GM19328 (cell line): ENCODE measurements around the gene TIGD2.

ENCODE experiments used
- ATAC-seq: cut with Tn5 transposase; IDR thresholded peaks from one replicate; pipeline ENCODE4 v1.9.1; 2021; ENCODE audit warnings: mild to moderate bottlenecking, moderate library complexity; ENCODE audit not compliant: unreplicated experiment

Gene TIGD2

DNA sequence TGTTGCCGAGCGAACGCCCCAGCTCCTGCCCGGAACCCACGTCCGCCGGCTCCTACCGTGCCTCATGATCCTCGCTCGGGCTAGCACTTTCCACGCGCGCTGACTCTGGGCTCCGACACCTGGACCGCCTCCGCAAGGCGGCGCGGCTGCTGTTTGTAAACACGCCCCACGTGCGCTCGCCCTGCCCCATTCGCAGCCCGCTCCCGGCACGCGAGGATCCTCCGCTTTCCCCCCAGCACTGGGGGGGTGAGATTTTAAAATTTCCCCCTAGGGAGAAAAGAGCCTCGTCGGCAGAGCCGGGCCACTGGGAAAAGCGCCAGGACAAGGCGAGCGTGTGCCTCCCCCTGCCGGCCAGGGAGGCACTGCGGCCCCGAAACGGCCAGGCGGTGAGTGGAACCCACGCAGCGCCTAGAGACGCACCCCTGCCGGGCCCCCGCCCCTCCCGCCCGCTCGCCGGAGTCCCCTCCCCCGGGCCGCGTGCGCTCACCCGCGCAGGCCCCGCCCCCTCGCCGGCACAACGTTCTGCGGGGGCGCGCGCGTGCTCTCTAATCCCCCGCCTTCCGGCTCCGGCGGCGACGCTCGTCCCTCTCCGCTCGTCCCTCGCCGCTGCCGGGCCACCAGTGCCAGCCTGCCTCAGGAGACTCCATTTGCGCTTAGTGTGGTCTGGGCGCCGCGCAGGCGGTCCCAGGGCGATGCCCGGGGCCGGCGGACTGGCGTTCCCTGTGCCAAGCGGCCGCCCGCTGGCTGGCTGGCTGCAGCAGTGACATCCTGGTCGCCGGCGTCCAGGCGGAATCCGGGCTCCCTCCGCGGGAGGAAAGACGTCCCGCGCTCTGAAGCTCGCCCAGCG is at the start of gene TIGD2:
Gene TIGD2, plus strand, starts transcription at position 548 of the 847 bp plus-strand sequence. CDS start 1,442 bp downstream, outside the sequence.
- peak; percentile 91 for ATAC-seq

DNA sequence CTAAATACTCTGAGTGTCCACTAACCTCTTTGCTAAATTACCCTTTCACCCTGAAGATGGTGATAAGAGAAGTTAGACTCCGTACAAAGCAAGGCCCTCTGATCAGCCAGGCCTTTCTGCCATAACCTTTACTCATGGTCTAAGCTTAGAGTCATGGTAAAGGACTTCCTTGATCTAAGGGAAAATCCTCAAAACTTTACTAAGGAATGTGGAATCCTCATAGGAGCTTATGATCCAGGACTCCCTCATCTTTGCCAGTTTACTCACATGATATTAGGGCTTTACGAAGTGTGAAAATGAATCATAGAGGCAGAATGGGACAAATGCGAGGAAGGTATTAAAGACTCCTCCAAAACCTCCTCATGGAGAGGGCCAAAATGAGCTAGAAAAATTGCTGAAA is 46.5 kb upstream of the TIGD2 start:
- ATAC-seq, result no peak

DNA sequence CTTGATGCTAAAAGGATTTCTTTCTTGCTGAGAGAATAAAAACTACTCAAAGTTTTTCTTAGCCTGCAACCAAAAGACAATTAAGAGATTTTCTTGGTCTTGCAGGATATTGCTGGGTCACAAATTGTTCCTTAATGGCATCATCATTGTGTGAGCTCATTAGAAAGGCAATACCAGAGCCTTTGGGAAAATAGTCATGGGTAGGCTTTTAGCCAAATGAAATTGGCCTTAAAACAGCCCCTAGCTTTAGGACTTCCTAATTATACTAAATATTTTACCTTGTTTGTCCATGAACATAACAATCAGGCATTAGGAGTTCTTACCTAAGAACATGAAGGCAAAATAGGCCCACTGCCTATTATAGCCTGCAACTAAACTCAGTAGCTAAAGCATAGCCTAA is 43.9 kb upstream of the TIGD2 start:
- ATAC-seq, result no peak

DNA sequence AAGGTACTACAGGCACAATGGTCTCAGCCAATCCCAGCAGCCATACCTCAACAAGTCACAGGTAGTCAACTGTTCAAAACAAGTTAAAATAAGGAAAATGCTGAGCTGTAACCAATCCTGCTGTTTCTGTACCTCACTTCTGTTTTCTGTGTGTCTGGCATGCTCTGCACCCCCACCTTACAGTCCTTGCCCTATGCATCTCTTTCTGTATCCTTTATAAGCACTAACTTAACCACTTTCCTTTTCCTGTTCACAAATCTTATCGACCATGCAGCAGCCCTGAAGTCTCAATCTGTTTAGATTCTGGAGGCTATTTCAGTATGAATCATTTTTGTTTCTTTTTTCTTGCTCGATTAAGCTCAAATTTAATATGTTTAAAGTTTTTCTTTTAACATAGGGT is 41.9 kb upstream of the TIGD2 start:
- no peak for ATAC-seq

DNA sequence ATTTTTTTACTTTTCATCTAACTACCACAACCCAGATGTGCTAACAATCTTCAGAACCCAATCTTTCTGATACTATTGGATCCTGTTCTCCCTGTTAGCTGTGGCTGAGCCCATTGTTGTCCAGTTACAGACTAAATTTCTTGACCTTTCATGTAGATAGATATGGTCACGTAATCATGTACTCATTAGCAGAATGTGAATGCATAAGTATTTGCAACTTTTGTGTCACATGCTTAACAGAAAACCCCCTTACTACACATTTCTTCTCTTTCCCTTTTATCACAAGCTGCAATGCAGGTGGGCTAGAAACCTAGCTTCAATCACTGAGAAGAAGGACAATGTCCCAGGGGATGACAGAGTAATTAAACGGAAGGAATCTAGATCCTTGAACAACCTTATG is 41.3 kb upstream of the TIGD2 start:
- ATAC-seq, result no peak

DNA sequence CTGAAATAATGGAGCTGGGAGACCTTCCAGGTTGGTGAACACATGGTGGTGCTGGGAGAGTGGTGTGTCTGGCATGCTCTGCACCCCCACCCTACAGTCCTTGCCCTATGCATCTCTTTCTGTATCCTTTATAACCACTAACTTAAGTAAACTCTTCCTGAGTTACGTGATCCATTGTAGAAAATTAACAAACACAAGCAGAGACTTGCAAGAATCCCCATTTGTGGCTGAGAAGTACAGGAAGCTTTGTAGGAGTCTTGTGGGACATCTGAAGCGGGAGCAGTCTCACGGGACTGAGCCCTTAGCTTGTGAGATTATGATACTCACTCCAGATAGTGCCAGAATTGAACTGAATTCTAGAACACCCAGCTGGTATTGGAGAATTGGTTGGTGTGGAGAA is 40.0 kb upstream of the TIGD2 start:
- ATAC-seq, result no peak

DNA sequence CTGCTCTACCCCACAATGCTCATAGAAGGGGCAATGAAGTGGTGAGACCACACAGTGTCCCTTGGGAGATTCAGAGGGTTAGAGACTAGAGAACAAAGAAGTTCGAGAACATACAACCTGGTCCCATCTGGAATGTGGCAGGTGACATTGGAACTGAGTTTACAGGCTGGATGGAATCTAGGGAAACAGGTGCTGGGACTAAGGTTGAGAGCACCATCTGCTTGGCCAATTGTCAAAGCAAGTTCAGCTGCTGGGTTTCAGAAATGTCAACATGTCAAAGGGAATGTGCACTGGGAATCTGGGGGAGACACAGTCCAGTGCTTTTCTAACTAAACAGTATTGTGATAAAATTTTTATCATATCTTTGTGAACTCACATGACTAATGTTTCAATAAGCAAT is 38.4 kb upstream of the TIGD2 start:
- no peak for ATAC-seq

DNA sequence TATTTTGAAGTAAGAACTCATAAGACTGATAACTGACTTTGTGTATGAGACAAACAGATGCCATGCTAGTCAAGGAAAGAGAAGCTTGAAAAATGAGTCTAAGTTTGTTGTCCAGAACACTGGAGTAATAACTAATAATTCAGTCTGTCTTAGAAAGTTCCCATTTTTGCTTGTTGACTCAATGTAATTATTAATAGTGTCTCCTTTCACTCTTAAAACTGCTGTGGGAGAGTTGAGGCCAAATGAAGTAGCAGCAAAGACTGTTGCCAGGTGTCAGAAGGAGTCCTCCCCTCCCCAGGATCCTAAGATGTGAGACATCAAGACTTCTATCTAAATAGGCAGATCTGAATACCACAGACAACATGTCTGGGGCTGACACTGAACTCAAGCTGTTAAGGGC is 33.6 kb upstream of the TIGD2 start:
- ATAC-seq, result no peak

DNA sequence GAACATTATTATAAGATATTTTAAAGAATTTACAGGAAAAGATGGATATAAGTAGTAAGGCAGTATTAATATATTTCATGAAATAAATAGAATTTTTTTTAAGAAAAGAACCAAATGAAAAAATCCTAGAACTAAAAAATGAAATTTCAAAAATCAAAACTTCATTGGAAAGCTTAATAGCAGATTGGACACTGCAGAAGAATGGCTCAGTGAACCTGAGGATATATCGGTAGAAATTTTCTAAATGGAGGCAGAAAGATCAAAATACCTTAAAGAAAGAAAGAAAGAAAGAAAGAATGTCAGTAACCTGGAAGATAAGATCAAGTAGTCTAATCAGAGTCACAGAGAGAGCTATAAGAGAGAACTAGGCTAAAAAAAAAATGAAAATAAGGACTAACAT is 33.0 kb upstream of the TIGD2 start:
- no peak for ATAC-seq

DNA sequence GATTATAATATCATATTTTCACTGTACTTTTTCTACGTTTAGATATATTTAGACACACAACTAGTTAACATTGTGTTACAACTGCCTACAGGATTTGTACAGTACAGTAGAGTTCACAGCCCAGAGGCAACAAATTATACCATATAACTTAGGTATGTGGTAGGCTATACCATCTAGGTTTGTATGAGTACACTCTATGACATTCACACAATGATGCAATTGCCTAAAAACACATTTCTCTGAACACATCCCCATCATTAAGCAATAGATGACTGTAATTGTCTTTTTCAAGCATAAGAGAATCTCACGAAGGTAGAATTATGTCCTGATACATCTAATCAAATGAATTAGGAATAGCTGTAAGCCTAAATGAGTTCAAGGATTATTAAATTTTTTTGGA is 12.3 kb upstream of the TIGD2 start:
- ATAC-seq, result no peak

DNA sequence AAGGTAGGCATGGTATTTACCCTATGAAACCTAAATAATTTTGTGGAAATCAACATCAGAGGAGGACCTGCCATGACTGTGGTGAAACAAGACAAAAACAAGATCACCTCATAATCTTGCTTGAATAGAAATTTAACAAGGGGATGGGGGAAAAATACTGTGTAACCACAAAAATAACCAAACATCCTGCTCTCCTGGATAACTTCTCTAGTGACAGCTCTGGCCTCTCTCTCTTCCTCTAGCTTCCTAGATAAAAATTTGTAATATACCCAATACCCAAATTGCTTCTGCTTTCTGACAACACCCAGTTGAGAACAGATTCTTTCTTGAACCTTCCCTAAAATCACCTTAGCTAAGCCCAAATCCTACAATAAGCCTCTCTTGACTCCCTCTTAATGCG is 11.9 kb upstream of the TIGD2 start:
- no peak for ATAC-seq

DNA sequence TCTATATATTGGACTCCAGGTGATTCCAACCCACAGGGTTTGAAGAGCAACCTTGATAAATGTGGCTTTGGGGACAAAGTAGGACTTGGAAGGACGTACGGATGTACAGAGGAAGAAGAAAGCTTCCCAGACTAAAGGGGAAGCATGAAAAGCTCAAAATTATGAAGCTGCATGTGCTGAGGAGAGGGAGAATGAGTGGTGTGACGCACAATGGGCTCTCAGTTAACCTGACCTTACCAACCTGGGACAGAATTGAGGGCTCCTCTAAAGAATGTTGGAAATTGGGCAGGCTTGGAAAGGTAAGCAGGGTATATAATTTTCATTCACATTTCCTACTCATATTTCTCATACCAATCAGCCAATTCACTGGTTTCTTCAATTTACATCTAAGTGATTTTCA is 10.5 kb upstream of the TIGD2 start:
- no peak for ATAC-seq

DNA sequence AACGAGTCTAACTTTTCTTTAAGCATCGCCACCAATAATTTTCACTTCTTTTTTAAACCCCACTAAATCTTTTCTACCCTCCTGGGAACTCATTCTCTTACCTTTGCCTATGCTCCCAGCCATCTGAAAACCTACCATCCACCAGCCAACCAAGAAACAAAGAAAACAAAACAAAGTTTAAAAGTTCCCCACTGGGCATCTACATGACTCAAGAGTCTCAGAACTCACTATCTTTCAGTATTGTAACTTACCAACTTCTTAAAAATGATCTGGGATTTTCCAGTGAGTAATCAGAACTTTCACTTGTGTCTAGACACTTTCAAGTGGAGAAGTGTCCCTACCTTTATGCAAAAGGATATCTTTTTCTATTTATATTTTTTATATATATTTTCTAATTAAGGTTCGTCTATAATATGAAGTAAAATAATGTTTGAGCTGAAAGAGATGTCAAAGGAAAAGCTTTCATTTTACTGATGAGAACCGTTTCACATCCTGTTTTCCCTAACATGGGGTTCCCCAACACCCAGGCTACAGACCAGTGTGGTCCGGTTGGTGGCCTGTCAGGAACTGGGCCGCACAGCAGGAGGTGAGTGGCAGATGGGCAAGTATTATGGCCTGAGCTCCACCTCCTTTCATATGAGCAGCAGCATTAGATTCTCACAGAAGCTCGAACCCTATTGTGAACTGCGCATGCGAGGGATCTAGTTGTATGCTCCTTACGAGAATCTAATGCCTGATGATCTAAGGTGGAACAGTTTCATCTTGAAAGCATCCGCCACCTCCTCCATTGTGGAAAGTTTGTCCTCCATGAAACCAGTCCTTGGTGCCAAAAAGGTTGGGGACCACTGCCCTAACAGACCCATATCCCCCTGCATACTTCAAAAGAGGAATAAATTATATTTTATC is 9.8 kb upstream of the TIGD2 start:
- peak; percentile 93 for ATAC-seq

DNA sequence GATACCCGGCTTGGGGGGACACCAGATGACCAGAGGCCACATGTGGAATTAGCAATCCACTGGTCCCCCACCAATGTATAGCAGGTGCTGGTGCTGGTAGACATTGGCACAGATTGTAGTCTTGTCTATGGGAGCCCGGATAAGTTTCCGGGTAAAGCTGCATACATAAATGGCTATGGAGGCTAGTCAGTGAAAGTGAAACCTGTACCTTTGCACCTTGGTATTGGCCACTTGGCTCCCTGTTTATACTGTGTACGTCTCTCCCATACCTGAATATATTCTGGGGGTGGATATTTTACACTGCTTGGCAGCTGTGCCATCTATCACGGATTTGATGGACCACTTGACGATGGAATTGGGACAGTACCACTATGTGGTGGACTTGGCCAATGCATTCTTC is 5.6 kb upstream of the TIGD2 start:
- no peak for ATAC-seq

DNA sequence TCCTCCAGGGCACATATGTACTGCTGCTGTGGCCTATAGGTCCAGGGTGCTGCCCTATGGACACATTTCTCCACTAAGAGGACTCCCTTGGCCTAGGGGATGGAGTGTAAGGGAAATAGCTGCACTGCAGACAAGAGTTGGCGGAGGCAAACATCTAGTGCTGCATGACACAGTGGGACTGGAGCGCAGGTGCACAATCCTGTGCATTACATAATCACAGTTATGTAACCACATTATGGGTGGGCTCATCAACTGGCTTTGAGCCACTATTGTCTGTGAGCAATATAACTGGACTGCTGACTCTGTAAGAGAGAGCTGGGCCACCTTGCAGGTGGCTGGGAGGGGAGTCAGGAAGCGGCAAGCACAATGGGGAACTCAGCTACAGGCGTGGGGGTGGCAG is 3.2 kb upstream of the TIGD2 start:
- ATAC-seq, result no peak

DNA sequence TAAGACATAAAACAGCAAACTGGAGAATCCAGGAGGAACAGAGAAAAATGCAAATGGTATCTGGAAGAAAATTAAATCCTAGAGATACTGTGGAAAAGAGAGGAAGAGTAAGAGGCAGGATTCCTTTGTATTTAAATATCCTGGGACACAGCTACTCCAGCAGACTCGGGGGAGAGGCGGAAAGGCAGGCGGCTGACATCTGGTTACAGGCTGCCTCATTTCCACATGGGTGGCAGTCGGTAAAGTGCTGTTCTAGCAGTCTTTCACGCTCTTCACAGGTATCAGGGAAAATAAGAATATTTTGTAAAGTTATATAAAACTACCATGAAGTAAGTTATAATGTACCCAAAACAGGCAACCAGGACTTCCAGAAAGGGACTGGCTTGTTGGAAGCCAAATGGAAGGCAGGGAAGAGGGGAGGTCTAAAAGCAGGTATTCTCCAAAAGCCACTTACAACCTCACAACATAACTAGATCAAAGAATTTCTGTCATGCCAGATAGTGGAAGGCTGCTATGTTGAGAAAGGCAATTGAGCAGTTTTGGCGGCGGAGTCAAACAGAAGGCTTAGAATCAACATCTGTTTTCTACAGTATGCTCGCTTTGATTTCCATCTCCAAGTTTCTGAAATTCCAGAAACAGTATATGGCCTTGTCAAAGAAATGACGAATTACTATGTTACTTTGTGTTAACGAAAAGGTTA is 1.3 kb upstream of the TIGD2 start:
- no peak for ATAC-seq

DNA sequence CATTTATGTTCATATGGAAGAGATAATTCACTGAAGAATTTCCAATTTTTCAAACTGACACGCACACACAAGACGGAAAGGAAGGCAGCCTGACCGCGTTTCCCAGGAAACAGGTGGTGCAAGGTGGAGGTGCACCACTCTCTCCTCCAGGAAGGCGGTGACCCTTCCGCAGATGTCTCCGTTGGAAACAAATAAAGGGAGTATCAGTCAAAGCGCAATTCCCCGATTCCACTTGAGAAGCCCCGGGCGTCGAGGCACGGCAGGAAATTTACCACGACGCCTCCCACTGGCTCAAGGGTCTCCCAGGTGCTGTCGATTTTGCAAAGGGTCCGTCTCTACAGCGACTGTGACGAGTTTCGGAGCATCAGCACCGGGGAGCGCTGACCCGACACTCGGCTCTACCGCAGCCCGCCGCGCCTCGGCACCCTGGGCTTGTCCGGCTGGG is 770 bp upstream of the TIGD2 start:
- no peak for ATAC-seq

DNA sequence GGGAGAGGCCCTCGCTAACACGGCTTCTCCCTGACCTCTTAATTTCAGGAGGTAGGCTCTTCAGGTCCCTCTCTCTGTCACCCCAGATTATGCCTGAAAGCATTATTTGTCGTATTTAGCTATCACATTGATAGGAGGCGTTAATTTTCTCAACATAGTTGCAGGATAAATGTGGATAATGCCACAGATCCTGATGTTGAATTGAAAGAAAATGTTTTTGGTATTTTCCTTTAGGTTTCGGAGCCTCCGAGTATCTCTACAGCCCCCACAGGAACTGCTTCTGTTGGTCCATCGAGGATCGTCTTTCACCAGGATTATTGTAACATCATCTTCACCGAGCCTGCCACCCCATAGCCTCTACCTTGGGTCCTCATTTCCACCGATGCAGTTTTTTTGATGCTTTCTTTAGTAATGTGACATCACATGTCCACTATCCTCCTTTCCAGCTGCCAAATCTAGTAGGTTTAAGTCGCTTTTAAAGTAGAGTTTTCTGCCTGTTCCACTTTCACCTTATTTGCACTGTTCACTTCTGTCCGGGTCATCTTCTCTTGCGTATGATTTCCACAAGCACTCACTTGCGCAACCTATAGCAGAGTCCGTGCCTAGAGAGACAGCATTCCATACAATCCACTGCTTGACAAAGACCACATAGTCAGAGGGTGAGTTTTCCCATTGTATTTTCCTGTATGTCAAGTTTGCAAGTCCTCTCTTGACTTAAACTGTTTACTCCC is 665 bp downstream of the TIGD2 start:
- no peak for ATAC-seq

DNA sequence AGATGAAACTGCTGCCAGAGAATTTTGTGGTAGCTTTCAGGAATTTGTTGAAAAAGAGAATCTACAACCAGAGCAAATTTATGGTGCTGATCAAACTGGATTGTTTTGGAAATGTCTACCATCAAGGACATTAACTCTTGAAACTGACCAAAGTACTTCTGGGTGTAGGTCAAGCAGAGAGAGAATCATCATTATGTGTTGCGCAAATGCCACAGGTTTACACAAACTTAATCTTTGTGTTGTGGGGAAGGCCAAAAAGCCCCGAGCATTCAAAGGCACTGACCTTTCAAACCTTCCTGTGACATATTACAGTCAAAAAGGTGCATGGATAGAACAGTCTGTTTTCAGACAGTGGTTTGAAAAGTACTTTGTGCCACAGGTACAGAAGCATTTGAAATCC is 2.1 kb downstream of the TIGD2 start:
- no peak for ATAC-seq

DNA sequence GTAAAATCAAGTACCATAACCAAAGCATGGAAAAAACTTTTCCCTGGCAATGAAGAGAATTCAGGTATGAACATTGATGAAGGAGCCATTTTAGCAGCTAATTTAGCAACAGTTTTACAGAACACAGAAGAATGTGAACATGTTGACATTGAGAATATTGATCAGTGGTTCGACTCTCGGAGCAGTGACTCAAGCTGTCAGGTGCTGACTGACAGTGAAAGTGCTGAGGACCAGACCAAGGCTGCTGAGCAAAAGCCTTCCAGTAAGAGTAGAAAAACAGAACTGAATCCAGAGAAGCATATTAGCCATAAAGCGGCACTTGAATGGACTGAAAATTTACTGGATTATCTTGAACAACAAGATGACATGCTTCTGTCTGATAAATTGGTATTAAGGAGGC is 2.8 kb downstream of the TIGD2 start:
- no peak for ATAC-seq

DNA sequence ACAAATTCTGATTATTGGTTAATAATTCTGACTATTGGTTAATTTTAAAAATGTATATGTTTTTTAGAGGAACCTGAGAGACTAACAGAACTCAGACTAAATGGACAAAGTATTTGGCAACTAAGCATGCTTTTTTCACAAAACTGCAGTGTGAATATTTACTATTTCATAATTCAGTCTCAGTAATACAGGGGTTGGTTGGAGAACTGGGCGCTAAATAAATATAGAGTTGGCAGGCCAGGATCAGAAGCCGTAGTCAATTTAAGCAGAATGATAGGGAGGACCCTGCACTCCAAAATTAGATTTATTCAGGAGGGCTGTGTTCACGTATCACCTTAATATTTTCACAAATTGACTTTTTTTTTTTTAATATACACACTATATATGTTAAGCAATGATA is 5.8 kb downstream of the TIGD2 start:
- no peak for ATAC-seq
